H1 (cell line): ENCODE data around the gene ATG5.

ENCODE experiments used
- ATF3 ChIP-seq: IDR thresholded peaks from 2 replicates; pipeline ENCODE4 v1.6.1; 2011; ENCODE audit warnings: low read depth, mild to moderate bottlenecking, low read length; ENCODE audit not compliant: insufficient read depth
- CBX5 ChIP-seq: fragments of 300-800, 300-1000 bp; sonication (generic); IDR thresholded peaks from 2 replicates; pipeline ENCODE4 v1.7.1; 2016; ENCODE audit warnings: antibody characterized with exemption, low read length, low read depth
- CTCF ChIP-seq, 3 experiments: IDR thresholded peaks; 1 replicate in 2 of 3; 2 replicates in 1 of 3; pipeline versions ENCODE4 v1.5.1 to v1.6.1; 2011; ENCODE audit warnings: low read length in 3 of 3, mild to moderate bottlenecking in 3 of 3, inconsistent platforms in 2 of 3, low read depth in 1 of 3, moderate library complexity in 1 of 3; ENCODE audit not compliant: insufficient read depth in 1 of 3; ENCODE audit errors: control extremely low read depth in 1 of 3
- GABPA ChIP-seq: IDR thresholded peaks from 2 replicates; pipeline ENCODE4 v1.6.1; 2011; ENCODE audit warnings: mild to moderate bottlenecking, low read length, moderate library complexity, borderline replicate concordance; ENCODE audit not compliant: insufficient read depth
- HDAC6 ChIP-seq: IDR thresholded peaks from one replicate; pipeline ENCODE4 v1.7.1; 2012; ENCODE audit warnings: low read depth, mild to moderate bottlenecking, inconsistent platforms, low read length, moderate library complexity
- KDM1A ChIP-seq: fragments of 200-600, 300-600 bp; sonication (generic); IDR thresholded peaks from 2 replicates; pipeline ENCODE4 v1.7.1; 2016; ENCODE audit warnings: mild to moderate bottlenecking, low read length, borderline replicate concordance
- KDM5A ChIP-seq: fragments of 200-600 bp; IDR thresholded peaks from 2 replicates; pipeline ENCODE4 v1.7.1; 2012; ENCODE audit warnings: mild to moderate bottlenecking, low read length, inconsistent platforms, mixed read lengths
- MAX ChIP-seq: IDR thresholded peaks from 2 replicates; pipeline ENCODE4 v1.6.1; 2012; ENCODE audit warnings: inconsistent platforms
- POLR2A ChIP-seq, 2 experiments: IDR thresholded peaks; 1 replicate in 1 of 2; 2 replicates in 1 of 2; pipeline ENCODE4 v1.6.1; 2011; ENCODE audit warnings: low read depth in 2 of 2, low read length in 2 of 2, mild to moderate bottlenecking in 2 of 2; ENCODE audit errors: control extremely low read depth in 1 of 2
- POLR2AphosphoS5 ChIP-seq: IDR thresholded peaks from 2 replicates; pipeline ENCODE4 v1.6.1; 2011; ENCODE audit warnings: low read depth, low read length
- SP1 ChIP-seq: IDR thresholded peaks from 2 replicates; pipeline ENCODE4 v1.6.1; 2011; ENCODE audit warnings: low read depth, low read length
- TEAD4 ChIP-seq: IDR thresholded peaks from 2 replicates; pipeline ENCODE4 v1.6.1; 2012; ENCODE audit warnings: low read depth, low read length, inconsistent platforms, mixed read lengths
- ZNF274 ChIP-seq: IDR thresholded peaks from 2 replicates; pipeline ENCODE4 v1.7.0; 2012; ENCODE audit warnings: low read length, borderline replicate concordance; ENCODE audit errors: extremely low read depth

- TF ChIP-seq KDM5A: no peak
- TF ChIP-seq ZNF274: no peak
- no peak for TF ChIP-seq CTCF (IDR thresholded peaks at IDR 0.05; ENCODE audit: control extremely low read depth in 1 of 3, insufficient read depth in 1 of 3, low read depth in 1 of 3, low read length in 3 of 3)
- no peak for TF ChIP-seq POLR2AphosphoS5
- no peak for TF ChIP-seq TEAD4
- TF ChIP-seq GABPA: no peak
- TF ChIP-seq POLR2A (IDR thresholded peaks at IDR 0.05; ENCODE audit: control extremely low read depth in 1 of 2, low read depth in 2 of 2, low read length in 2 of 2): no peak
- TF ChIP-seq KDM1A: no peak
- no peak for TF ChIP-seq MAX
- no peak for TF ChIP-seq SP1
- TF ChIP-seq HDAC6: no peak
- TF ChIP-seq CBX5: no peak
- no peak for TF ChIP-seq ATF3
Measured at GRCh38 chr6:106214531-106214930, 111.0 kb downstream of the ATG5 start.
